Measurements from ENCODE around the gene SLC41A1.
"Not testable (repeated sequence)": the region's sequence is repeated elsewhere in the genome, so short reads cannot be mapped to it uniquely, and the experiment has no call there.

Gene SLC41A1

DNA sequence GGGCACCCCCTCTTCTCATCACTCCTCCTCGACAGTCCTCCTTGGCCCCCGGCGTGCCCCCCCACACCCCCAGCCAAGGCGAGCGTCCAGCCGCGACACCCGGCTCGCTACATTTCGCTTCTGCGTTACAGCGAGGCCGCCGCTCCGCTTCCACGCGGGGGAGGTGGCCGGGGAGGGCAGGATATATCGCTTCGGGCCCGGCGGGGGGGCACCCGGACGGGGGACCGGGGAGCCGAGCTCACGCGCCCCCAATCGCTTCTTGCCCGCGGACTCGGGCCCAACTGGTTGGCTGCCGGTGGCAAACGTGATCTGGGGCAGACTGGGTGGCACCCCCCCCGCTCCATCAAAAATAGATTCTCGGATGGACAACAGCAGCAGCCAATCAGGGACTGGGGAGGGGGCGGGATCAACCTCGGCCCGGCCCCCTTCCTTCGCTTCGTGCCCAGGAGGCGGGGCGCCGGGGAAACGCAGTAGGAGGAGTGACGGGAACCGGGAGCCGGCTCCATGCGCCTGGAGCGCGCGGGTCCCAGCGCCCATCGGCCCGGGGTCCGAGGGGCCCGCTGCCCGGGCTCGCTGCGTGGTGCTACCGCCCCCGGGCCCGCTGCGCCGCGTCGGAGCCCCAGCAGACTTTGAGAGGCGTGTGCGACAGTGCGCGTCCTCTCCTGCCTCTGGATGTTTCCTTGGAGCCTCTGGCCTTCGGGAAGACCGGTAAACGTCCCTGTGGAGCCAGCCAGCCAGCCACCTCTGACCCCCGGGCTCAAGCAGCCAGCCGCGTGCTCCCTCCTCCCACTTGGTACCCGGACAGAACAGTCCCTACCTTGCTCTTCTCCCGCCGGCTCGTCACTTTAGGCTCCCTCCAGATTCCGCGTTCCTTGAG is at the start of gene SLC41A1:
Gene SLC41A1, minus strand, starts transcription at position 321 of the 877 bp plus-strand sequence. CDS start 2,757 bp downstream, outside the sequence.
- peak within 1 kb of the TSS; percentile 90 for H3K4me3 ChIP-seq (ENCODE audit: low read depth, low read length)
- peak within 1 kb of the TSS; percentile 69 for H3K27ac ChIP-seq
- no peaks in the 10 kb centered on the region for H3K79me2 ChIP-seq
- H3K9me3 ChIP-seq (ENCODE audit: control insufficient read depth, low read length): no peaks in the 10 kb centered on the region
- no peaks in the 10 kb centered on the region for H3K36me3 ChIP-seq (ENCODE audit: control insufficient read depth, insufficient read depth, low read length)
- no peaks in the 10 kb centered on the region for H3K27me3 ChIP-seq (ENCODE audit: control insufficient read depth, insufficient read depth, low read length)
- H3K9ac ChIP-seq: peak within 1 kb of the TSS; percentile 67
- H3K4me2 ChIP-seq (ENCODE audit: low read length): peak within 1 kb of the TSS; percentile 98
- no peak for TF ChIP-seq CTCF (IDR thresholded peaks at IDR 0.05)
- H2AFZ ChIP-seq: peak within 1 kb of the TSS; percentile 92
- peaks cover 6% of the 10 kb centered on the region for H3K4me1 ChIP-seq

DNA sequence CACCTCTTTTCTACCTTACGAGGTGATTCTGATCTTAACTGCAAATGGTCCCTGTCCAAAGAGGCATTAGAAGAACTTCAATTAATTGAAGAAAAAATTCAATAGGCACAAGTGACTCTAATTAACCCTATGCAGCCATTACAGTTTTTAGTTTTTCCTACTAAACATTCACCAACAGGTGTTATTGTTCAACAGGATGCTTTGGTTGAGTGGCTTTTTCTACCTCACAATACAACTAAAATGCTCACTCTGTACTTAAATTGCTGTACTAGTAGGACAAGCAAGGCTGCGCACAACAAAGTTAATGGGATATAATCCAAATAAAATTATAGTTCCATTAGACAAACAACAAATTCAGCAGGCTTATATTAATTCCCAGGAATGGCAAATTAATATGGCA is 48.5 kb upstream of the SLC41A1 start:
- Histone ChIP-seq H3K27me3 (ENCODE audit: control insufficient read depth, insufficient read depth, low read length) (no peaks in the 10 kb centered on the region), H3K27ac (no peak overlapping the region), H3K4me1 (no peaks in the 10 kb centered on the region), H3K4me3 (ENCODE audit: low read depth, low read length) (no peak overlapping the region), H3K36me3 (ENCODE audit: control insufficient read depth, insufficient read depth, low read length) (no peaks in the 10 kb centered on the region), H3K9ac (no peak overlapping the region), H3K4me2 (ENCODE audit: low read length) (no peak overlapping the region), H3K9me3 (ENCODE audit: control insufficient read depth, low read length) (no peaks in the 10 kb centered on the region), H2AFZ (no peak overlapping the region), H3K79me2 (no peaks in the 10 kb centered on the region)
- no peak for TF ChIP-seq CTCF (IDR thresholded peaks at IDR 0.05)

DNA sequence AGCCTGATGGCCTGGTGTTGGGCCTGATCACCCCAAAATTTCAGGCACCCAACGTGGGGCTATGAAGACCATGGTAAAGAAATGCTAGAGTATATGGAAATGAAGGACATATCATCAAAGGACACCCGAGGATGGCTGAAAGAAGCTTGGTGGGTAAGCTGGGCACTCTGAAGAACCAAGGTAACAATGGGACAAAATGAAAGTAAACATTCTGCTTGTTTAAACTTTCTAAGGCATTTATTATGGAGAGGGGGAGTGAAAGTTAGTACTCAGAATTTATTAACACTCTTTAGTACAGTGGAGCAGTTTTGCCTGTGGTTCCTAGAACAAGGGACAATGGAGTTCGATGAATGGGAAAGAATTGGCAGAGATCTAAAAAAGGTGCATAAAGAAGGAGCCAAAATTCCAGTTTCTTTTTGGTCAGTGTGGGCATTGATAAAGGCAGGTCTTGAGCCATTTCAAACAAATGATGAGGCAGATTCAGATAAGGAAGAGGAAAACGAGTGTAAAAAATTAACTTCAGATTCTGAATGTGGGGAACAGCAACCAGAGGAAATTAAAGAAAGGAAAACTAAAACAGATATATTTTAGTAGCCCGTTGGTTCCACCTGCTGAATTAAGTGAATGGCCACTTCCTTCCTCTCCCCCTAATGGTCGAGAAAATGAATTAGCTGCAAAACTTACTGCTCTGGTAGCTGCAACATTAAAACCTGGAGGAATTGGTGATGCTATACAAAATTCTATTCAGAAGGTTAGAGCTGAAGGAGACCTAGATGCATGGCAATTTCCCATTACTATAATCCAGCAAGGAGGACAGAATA is 45.4 kb upstream of the SLC41A1 start:
- H3K9me3 ChIP-seq (ENCODE audit: control insufficient read depth, low read length): no peaks in the 10 kb centered on the region
- no peaks in the 10 kb centered on the region for H3K4me1 ChIP-seq
- no peak overlapping the region for H3K27ac ChIP-seq
- no peaks in the 10 kb centered on the region for H3K79me2 ChIP-seq
- no peak for TF ChIP-seq CTCF (IDR thresholded peaks at IDR 0.05)
- H3K9ac ChIP-seq: no peak overlapping the region
- no peak overlapping the region for H3K4me2 ChIP-seq (ENCODE audit: low read length)
- H3K36me3 ChIP-seq (ENCODE audit: control insufficient read depth, insufficient read depth, low read length): no peaks in the 10 kb centered on the region
- H2AFZ ChIP-seq: no peak overlapping the region
- H3K27me3 ChIP-seq (ENCODE audit: control insufficient read depth, insufficient read depth, low read length): no peaks in the 10 kb centered on the region
- no peak overlapping the region for H3K4me3 ChIP-seq (ENCODE audit: low read depth, low read length)

GRCh38 chr1:205857501-205857900 is 44.5 kb upstream of the SLC41A1 start:
- H3K36me3 ChIP-seq (ENCODE audit: control insufficient read depth, insufficient read depth, low read length); H3K4me3 ChIP-seq (ENCODE audit: low read depth, low read length); H3K4me2 ChIP-seq (ENCODE audit: low read length); H3K27ac ChIP-seq; H3K9ac ChIP-seq; H3K79me2 ChIP-seq; H2AFZ ChIP-seq; H3K4me1 ChIP-seq; H3K27me3 ChIP-seq (ENCODE audit: control insufficient read depth, insufficient read depth, low read length); H3K9me3 ChIP-seq (ENCODE audit: control insufficient read depth, low read length): not testable (repeated sequence)

- no peaks in the 10 kb centered on the region for H3K36me3 ChIP-seq (ENCODE audit: control insufficient read depth, insufficient read depth, low read length)
- no peak overlapping the region for H2AFZ ChIP-seq
- no peak overlapping the region for H3K4me2 ChIP-seq (ENCODE audit: low read length)
- no peaks in the 10 kb centered on the region for H3K9me3 ChIP-seq (ENCODE audit: control insufficient read depth, low read length)
- H3K27me3 ChIP-seq (ENCODE audit: control insufficient read depth, insufficient read depth, low read length): no peaks in the 10 kb centered on the region
- H3K79me2 ChIP-seq: no peaks in the 10 kb centered on the region
- no peak overlapping the region for H3K27ac ChIP-seq
- H3K4me3 ChIP-seq (ENCODE audit: low read depth, low read length): no peak overlapping the region
- H3K9ac ChIP-seq: no peak overlapping the region
- TF ChIP-seq CTCF (IDR thresholded peaks at IDR 0.05): no peak
- no peaks in the 10 kb centered on the region for H3K4me1 ChIP-seq
Observed at GRCh38 chr1:205856433-205856832, 43.4 kb upstream of the SLC41A1 start.
